HUES48 (cell line): Measurements from ENCODE around the gene UBTD2.
"Not testable (repeated sequence)": the region's sequence is repeated elsewhere in the genome, so short reads cannot be mapped to it uniquely, and the experiment has no call there.

Experiments used
- H3K27ac ChIP-seq: one replicate; pipeline ENCODE4 v1.7.0; 2013; ENCODE audit warnings: low read depth, low read length, inconsistent platforms
- H3K27me3 ChIP-seq: 2 replicates; pipeline ENCODE4 v1.6.1; 2013; ENCODE audit warnings: mild to moderate bottlenecking, low read length; ENCODE audit not compliant: control insufficient read depth, insufficient read depth
- H3K36me3 ChIP-seq: 2 replicates; pipeline ENCODE4 v1.6.1; 2013; ENCODE audit warnings: low read length; ENCODE audit not compliant: control insufficient read depth, insufficient read depth
- H3K4me1 ChIP-seq: 2 replicates; pipeline ENCODE4 v1.6.1; 2013; ENCODE audit warnings: mild to moderate bottlenecking, low read length; ENCODE audit not compliant: control insufficient read depth, insufficient read depth
- H3K4me3 ChIP-seq: 2 replicates; pipeline ENCODE4 v1.5.1; 2013; ENCODE audit warnings: mild to moderate bottlenecking, low read depth, low read length
- H3K9ac ChIP-seq: 2 replicates; pipeline ENCODE4 v1.6.1; 2013; ENCODE audit warnings: mild to moderate bottlenecking, low read depth, low read length, moderate library complexity
- H3K9me3 ChIP-seq: 2 replicates; pipeline ENCODE4 v1.6.1; 2013; ENCODE audit warnings: low read length; ENCODE audit not compliant: control insufficient read depth, insufficient read depth

Gene UBTD2

DNA sequence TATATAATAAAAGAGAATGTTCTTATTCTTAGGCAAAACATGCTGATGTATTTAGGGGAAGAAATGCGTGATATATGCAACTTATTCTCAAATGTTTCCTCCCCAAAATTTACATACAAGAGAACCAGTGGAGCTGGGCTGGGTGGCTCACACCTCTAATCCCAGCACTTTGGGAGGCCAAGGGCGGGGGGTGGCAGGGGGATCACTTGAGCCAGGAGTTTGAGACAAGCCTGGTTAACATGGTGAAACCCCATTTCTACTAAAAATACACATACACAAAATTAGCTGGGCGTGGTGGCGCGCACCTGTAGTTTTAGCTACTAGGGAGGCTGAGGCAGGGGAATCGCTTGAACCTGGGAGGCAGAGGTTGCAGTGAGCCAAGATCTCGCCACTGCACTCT, 27.5 kb upstream of the UBTD2 start:
- H3K4me3 ChIP-seq = no peak overlapping the region
- no peaks in the 10 kb centered on the region for H3K36me3 ChIP-seq
- no peaks in the 10 kb centered on the region for H3K9me3 ChIP-seq
- no peak overlapping the region for H3K27ac ChIP-seq
- H3K4me1 ChIP-seq = no peaks in the 10 kb centered on the region
- H3K27me3 ChIP-seq = no peaks in the 10 kb centered on the region
- H3K9ac ChIP-seq = no peak overlapping the region

DNA sequence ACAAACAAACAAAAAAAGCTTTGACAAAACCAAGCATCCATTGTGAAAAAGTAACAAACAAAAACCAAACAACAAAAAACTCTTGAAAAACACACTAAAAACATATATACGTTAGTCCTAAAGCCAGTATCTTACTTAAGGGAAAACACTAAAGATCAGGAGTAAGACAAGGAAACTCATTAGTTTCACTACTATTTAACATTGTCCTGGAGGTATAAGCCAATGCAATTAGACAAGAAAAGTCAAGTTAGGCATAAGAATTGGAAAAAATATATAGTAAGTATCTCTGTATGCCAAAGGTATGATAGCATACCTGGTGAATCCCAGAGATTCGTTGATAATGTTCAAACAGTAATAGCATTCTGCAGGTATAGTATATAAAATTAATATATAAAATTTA, 21.8 kb upstream of the UBTD2 start:
- H3K9me3 ChIP-seq = peaks cover 9% of the 10 kb centered on the region
- H3K27ac ChIP-seq = no peak overlapping the region
- no peaks in the 10 kb centered on the region for H3K36me3 ChIP-seq
- H3K27me3 ChIP-seq = no peaks in the 10 kb centered on the region
- no peak overlapping the region for H3K9ac ChIP-seq
- H3K4me1 ChIP-seq = no peaks in the 10 kb centered on the region
- H3K4me3 ChIP-seq = no peak overlapping the region

DNA sequence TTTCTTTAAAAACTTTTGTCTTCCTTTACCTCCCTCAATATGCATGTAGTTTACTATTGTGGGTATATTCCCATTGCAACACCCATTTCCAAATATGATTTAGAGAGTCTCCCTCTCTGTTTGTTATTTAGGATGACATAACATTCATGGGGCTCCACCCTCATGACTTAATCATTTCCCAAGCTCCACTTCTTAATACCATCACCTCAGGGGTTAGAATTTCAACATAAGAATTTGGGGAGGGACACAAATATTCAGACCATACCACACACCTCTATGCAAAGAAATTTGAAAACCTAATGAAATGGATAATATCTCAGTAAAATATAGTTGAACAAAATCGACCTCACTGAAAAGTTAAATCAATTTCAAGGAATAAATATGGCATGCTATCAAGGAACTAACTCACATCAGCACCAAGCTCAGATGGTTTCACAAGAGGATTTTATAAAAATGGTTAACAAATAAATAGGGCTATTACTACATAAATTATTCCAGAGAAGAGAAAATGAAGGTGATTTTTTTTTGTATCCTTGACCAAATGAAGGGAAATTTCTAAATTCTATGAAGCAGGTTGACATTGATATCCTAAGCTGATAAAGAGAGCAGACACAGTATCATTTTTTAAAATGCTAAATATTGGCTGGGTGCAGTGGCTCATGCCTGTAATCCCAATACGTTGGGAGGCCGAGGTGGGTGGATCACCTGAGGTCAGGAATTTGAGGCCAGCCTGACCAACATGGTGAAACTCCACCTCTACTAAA, 20.2 kb upstream of the UBTD2 start:
- H3K27me3 ChIP-seq = no peaks in the 10 kb centered on the region
- no peak overlapping the region for H3K9ac ChIP-seq
- H3K4me3 ChIP-seq = no peak overlapping the region
- no peaks in the 10 kb centered on the region for H3K36me3 ChIP-seq
- no peak overlapping the region for H3K27ac ChIP-seq
- peaks cover 9% of the 10 kb centered on the region for H3K9me3 ChIP-seq
- H3K4me1 ChIP-seq = no peaks in the 10 kb centered on the region

DNA sequence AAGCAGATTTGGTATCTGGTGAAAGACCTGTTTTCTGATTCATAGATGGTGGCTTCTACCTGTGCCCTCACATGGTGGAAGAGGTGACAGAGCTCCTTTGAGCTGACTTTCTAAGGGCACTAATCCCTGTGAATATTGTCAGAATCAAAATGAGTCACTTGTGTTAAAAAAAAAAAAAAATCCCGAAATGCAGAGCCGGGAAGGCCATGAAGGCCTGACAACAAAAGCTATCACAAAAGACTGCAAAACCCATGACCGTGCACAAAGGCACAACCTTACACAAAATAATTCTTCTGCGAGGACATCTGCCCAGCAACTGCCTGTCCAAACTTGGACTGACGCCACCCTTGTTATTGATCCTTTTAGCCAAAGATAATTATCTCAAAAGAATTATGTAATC, 19.6 kb upstream of the UBTD2 start:
- no peaks in the 10 kb centered on the region for H3K36me3 ChIP-seq
- H3K27ac ChIP-seq = no peak overlapping the region
- H3K9me3 ChIP-seq = peaks cover 9% of the 10 kb centered on the region
- no peak overlapping the region for H3K4me3 ChIP-seq
- H3K27me3 ChIP-seq = no peaks in the 10 kb centered on the region
- H3K9ac ChIP-seq = no peak overlapping the region
- H3K4me1 ChIP-seq = no peaks in the 10 kb centered on the region

DNA sequence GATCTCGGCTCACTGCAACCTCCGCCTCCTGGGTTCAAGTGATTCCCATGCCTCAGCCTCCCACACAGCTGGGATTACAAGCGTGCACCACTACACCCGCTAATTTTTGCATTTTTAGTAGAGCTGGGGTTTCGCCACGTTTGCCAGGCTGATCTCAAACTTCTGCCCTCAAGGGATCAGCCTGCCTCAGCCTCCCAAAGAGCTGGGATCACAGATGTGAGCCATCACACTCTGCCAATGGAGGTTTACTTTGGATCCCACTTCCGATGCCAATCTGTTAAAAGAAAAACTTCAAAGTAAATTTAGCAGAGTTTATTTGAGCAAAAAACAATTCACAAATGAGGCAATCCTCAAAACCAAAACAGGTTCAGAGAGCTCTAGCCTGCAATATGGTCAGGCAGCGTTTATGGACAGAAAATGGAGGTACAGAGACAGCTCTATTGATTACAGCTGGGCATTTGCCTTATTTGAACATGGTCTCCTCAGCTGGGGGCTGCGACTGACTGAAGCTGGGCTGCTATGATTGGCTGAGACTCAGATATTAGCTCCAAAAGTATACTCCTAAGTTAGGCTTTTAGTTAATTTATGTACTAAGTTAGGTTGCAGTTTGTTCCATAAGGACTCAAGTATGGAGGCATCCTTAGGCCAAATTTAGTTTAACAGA, 18.6 kb upstream of the UBTD2 start:
- Histone ChIP-seq H3K27ac (no peak overlapping the region), H3K4me3 (no peak overlapping the region), H3K9me3 (peaks cover 9% of the 10 kb centered on the region), H3K9ac (no peak overlapping the region), H3K27me3 (no peaks in the 10 kb centered on the region), H3K36me3 (no peaks in the 10 kb centered on the region), H3K4me1 (no peaks in the 10 kb centered on the region)

DNA sequence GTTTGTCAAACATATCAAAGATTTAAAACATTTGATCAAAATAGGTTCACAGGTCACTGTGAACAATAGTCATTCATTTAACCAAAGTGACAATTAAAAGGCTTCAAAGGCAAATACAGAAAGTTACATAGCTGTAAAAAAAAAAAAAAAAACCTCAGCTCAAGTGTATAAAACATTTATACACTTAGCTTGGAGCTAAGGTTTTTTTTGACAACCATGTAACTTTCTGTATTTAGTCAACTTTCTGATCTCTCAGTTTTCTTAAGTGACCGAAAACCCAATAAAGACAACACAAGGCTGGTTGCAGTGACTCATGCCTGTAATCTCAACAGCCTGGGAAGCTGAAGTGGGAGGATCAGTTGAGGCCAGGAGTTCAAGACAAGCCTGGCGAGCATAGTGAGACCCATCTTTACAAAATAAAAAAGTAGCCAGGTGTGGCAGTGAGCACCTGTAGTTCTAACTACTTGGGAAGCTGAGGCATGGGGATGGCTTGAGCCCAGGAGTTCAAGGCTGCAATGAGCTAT, 16.4 kb upstream of the UBTD2 start:
- no peaks in the 10 kb centered on the region for H3K9me3 ChIP-seq
- no peaks in the 10 kb centered on the region for H3K36me3 ChIP-seq
- H3K27me3 ChIP-seq = no peaks in the 10 kb centered on the region
- no peaks in the 10 kb centered on the region for H3K4me1 ChIP-seq
- no peak overlapping the region for H3K4me3 ChIP-seq
- no peak overlapping the region for H3K27ac ChIP-seq
- no peak overlapping the region for H3K9ac ChIP-seq

DNA sequence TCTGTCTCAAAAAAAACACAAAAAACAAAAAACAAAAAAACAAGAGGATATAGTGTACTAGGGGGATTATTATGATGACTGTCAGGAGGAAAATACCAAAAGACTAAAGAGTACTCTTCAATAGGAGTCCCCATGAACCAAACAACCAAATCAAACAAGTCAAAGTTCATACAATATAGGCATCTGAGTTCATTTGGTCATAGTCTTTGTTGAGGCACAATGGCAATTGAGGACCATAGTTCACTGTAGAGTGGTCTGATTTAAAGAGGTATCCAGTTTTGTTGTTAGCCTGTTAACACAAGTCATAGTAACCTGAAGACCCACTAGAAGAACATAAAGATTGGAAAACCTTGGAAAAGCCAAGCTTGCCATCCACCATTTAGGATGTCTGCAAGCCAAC, 11.3 kb upstream of the UBTD2 start:
- Histone ChIP-seq H3K9me3 (no peaks in the 10 kb centered on the region), H3K27ac (no peak overlapping the region), H3K4me1 (no peaks in the 10 kb centered on the region), H3K4me3 (no peak overlapping the region), H3K27me3 (no peaks in the 10 kb centered on the region), H3K9ac (no peak overlapping the region), H3K36me3 (no peaks in the 10 kb centered on the region)

DNA sequence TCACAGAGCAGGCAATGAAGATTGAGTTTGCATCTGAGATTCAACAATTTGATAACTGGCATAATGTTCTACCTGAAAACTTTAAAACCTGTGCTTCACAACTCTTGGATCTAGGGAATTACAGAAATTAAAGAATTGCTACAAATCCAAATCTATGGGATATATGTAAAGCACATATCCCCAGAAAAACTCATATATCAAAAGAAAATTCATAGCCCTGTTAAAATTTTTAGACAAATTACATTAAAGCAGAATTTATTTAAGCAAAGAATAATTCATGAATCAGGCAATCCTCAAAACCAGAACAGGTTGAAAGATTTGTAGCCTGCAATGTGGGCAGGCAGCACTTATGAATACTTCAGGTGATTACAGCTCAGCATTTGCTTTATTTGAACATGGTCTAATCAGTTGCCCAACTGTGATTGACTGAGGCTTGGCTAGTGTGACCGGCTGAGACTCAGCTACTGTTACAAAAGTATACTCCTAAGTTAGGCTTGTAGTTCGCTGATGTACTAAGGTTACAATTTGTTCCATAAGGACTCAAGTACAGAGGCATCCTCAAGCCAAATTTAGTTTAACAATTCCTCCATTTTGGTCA, 10.3 kb upstream of the UBTD2 start:
- no peak overlapping the region for H3K9ac ChIP-seq
- H3K4me1 ChIP-seq = no peaks in the 10 kb centered on the region
- no peaks in the 10 kb centered on the region for H3K9me3 ChIP-seq
- H3K4me3 ChIP-seq = no peak overlapping the region
- H3K27me3 ChIP-seq = no peaks in the 10 kb centered on the region
- no peaks in the 10 kb centered on the region for H3K36me3 ChIP-seq
- no peak overlapping the region for H3K27ac ChIP-seq

DNA sequence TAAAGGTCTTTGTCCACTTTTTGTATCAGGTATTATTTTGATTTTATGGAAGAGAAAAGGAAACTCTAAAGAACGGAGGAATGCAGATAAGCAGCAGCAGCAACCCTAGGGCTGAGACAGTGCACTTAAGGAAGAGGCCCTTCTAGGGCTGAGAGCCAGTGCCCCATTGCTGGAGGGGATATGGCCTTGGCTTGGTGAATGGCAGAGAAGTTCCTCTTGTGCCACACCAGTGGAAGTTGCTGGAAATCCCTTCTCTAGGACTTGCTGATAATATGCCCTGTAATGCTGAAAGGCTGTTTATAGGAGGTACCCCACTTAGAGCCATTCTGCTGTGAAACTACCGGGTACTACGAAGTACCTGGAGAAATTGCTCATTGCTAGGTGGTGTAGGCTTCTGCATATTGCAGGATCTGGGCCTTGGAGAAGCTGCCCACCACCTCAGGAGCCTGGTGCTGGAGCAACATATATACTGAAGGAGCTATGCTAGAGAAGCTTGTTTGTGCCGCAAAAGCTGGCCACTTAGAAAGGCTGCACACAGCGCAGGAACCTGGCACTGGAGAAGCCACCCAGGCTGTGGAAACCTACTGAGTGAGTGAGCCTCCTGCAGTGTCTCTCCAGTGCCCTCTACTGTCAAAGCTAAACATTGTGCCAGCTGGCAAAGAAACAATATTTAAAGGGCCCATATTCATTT, 9.6 kb upstream of the UBTD2 start:
- H3K36me3 ChIP-seq = no peaks in the 10 kb centered on the region
- no peaks in the 10 kb centered on the region for H3K27me3 ChIP-seq
- no peak overlapping the region for H3K27ac ChIP-seq

DNA sequence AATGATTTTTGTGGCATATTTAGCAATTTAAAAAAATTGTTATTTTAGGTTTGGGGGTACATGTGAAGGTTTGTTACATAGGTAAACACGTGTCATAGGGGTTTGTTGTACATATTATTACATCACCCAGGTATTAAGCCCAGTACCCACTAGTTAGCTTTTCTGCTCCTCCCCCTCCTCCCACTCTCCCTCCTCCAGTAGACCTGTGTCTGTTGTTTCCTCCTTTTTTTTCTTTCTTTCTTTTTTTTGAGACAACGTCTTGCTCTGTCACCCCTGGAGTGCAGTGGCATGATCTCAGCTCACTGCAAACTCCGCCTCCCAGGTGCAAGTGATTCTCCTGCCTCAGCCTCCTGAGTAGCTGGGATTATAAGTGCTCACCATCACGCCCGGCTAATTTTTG, 8.3 kb upstream of the UBTD2 start:
- not testable (repeated sequence) for H3K4me1 ChIP-seq, H3K27me3 ChIP-seq, H3K9ac ChIP-seq, H3K9me3 ChIP-seq, H3K36me3 ChIP-seq, H3K27ac ChIP-seq, H3K4me3 ChIP-seq

More for the DNA sequence above, 9.6 kb upstream of the UBTD2 start:
- Histone ChIP-seq H3K4me1 (no peaks in the 10 kb centered on the region), H3K4me3 (no peak overlapping the region), H3K9me3 (no peaks in the 10 kb centered on the region), H3K9ac (no peak overlapping the region)

DNA sequence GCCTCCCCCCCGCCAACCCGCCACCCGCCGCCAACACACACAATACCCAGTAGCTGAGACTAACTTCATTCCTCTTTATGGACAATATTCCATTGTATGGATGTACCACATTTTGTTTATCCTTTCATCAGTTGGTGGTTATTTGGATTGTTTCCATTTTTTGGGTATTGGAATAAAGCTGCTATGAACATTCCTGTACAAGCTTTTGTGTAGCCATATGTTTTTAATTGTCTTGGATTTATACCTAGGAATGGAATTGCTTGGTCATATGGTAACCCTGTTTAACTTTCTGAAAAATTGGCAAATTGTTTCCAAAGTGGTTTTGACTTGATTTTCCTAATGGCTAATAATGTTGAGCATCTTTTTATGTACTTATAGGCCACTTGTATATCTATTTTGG, 4.9 kb upstream of the UBTD2 start:
- H3K27ac ChIP-seq = no peak overlapping the region
- H3K36me3 ChIP-seq = no peaks in the 10 kb centered on the region
- no peaks in the 10 kb centered on the region for H3K9me3 ChIP-seq
- H3K27me3 ChIP-seq = no peaks in the 10 kb centered on the region
- H3K4me3 ChIP-seq = no peak overlapping the region
- H3K4me1 ChIP-seq = peaks cover 12% of the 10 kb centered on the region
- H3K9ac ChIP-seq = no peak overlapping the region
